ENCODE measurements around the gene PEX3.

PEX3 gene

GRCh38 chr6:143476545-143476944 lies 25.9 kb downstream of the PEX3 start:
- Histone ChIP-seq H4K20me1 (ENCODE audit: insufficient read depth, low read length) (no peaks in the 10 kb centered on the region), H3K9ac (ENCODE audit: low read length) (no peak overlapping the region), H3K4me3 (ENCODE audit: low read depth, low read length, poor library complexity, severe bottlenecking) (no peak overlapping the region), H3K4me2 (ENCODE audit: low read length) (no peak overlapping the region), H3K27me3 (ENCODE audit: insufficient read depth, low read length) (no peaks in the 10 kb centered on the region), H3K9me3 (ENCODE audit: low read length) (no peaks in the 10 kb centered on the region), H3K36me3 (ENCODE audit: insufficient read depth, low read length) (peaks cover 61% of the 10 kb centered on the region), H3F3A (ENCODE audit: insufficient read depth, low read length) (no peaks in the 10 kb centered on the region), H3K9me2 (ENCODE audit: low read depth, low read length) (no peaks in the 10 kb centered on the region), H3K4me1 (ENCODE audit: insufficient read depth, low read length, severe bottlenecking) (no peaks in the 10 kb centered on the region), H3K79me2 (ENCODE audit: insufficient read depth, low read length) (no peaks in the 10 kb centered on the region), H3K27ac (ENCODE audit: low read depth, low read length, poor library complexity, severe bottlenecking) (no peak overlapping the region), H2AFZ (ENCODE audit: low read length) (no peak overlapping the region)
- TF ChIP-seq CTCF (IDR thresholded peaks at IDR 0.05; ENCODE audit: low read length) (no peak), EZH2 (IDR thresholded peaks at IDR 0.05; ENCODE audit: borderline replicate concordance, low read length) (no peak)

- no peak overlapping the region for H3K9ac ChIP-seq (ENCODE audit: low read length)
- H3K36me3 ChIP-seq (ENCODE audit: insufficient read depth, low read length) = peaks cover 42% of the 10 kb centered on the region
- no peak overlapping the region for H3K4me2 ChIP-seq (ENCODE audit: low read length)
- H3K4me1 ChIP-seq (ENCODE audit: insufficient read depth, low read length, severe bottlenecking) = no peaks in the 10 kb centered on the region
- no peak overlapping the region for H3K4me3 ChIP-seq (ENCODE audit: low read depth, low read length, poor library complexity, severe bottlenecking)
- TF ChIP-seq EZH2 (IDR thresholded peaks at IDR 0.05; ENCODE audit: borderline replicate concordance, low read length) = no peak
- no peak for TF ChIP-seq CTCF (IDR thresholded peaks at IDR 0.05; ENCODE audit: low read length)
- no peaks in the 10 kb centered on the region for H3K27me3 ChIP-seq (ENCODE audit: insufficient read depth, low read length)
- H3F3A ChIP-seq (ENCODE audit: insufficient read depth, low read length) = no peaks in the 10 kb centered on the region
- no peaks in the 10 kb centered on the region for H3K79me2 ChIP-seq (ENCODE audit: insufficient read depth, low read length)
- no peak overlapping the region for H3K27ac ChIP-seq (ENCODE audit: low read depth, low read length, poor library complexity, severe bottlenecking)
- H2AFZ ChIP-seq (ENCODE audit: low read length) = no peak overlapping the region
- H3K9me3 ChIP-seq (ENCODE audit: low read length) = no peaks in the 10 kb centered on the region
- no peaks in the 10 kb centered on the region for H4K20me1 ChIP-seq (ENCODE audit: insufficient read depth, low read length)
- H3K9me2 ChIP-seq (ENCODE audit: low read depth, low read length) = no peaks in the 10 kb centered on the region
Observed at GRCh38 chr6:143478479-143479062, 28.0 kb downstream of the PEX3 start.

GRCh38 chr6:143482593-143482992 lies 32.0 kb downstream of the PEX3 start:
- Histone ChIP-seq H3K79me2 (ENCODE audit: insufficient read depth, low read length) (no peaks in the 10 kb centered on the region), H3F3A (ENCODE audit: insufficient read depth, low read length) (no peaks in the 10 kb centered on the region), H3K36me3 (ENCODE audit: insufficient read depth, low read length) (peaks cover 21% of the 10 kb centered on the region), H3K27me3 (ENCODE audit: insufficient read depth, low read length) (no peaks in the 10 kb centered on the region), H3K9me3 (ENCODE audit: low read length) (no peaks in the 10 kb centered on the region), H3K9me2 (ENCODE audit: low read depth, low read length) (no peaks in the 10 kb centered on the region), H3K27ac (ENCODE audit: low read depth, low read length, poor library complexity, severe bottlenecking) (no peak overlapping the region), H3K4me3 (ENCODE audit: low read depth, low read length, poor library complexity, severe bottlenecking) (no peak overlapping the region), H3K9ac (ENCODE audit: low read length) (no peak overlapping the region), H4K20me1 (ENCODE audit: insufficient read depth, low read length) (no peaks in the 10 kb centered on the region), H3K4me2 (ENCODE audit: low read length) (no peak overlapping the region), H3K4me1 (ENCODE audit: insufficient read depth, low read length, severe bottlenecking) (no peaks in the 10 kb centered on the region), H2AFZ (ENCODE audit: low read length) (no peak overlapping the region)
- no peak for TF ChIP-seq EZH2 (IDR thresholded peaks at IDR 0.05; ENCODE audit: borderline replicate concordance, low read length)
- TF ChIP-seq CTCF (IDR thresholded peaks at IDR 0.05; ENCODE audit: low read length) = no peak

Data from OCI-LY1 (cell line).